ENCODE data around the gene TTYH3. TPM values are rescaled to one million over a fixed set of nuclear protein-coding genes. Genes with fewer than 3 reads are reported as not detected.

Gene TTYH3
- total and polyA plus RNA-seq, 2 of the 13 experiments (the other 11 are each of a cell fraction or from before 2014, with no cell fraction given), result 26.3 to 50.0 TPM

DNA sequence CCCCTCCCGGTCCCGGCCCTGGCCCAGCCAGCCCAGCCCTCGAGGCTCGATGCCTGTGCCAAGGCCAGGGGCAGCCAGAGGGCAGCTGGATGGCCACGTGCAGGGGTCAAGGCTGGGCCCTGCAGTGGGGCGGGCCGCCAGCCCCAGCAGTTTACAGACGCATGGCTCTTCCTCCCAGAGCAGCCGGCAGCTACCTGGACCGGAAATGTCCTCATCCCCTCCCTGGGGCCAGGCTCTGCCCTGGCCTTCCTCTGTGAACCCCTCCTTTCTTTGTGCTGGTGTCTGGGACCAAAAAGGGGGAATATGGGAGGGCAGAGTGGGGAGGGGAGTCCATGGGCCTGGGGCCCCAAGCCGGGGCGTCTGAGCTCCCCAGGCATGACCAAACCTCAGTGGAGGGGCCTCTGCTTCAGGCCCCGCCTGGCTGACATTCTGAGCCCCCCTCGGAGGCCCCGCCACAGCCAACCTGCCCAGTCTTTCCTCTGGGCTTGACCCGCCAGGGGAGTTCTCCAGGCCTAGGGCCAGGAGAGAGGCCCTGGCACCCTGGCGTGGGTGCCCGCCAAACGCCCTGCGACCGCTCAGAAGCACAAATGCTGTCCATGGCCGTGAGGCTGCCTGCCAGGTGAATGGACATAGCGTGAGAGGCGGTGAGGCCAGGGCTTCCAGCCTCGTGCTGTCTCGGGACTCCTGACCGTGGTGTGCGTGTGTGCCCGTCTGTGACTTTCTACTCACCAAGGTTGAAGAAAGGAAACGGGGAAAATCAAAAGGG is 31.5 kb downstream of the TTYH3 start (continued):
- TF ChIP-seq, protein P1, sequence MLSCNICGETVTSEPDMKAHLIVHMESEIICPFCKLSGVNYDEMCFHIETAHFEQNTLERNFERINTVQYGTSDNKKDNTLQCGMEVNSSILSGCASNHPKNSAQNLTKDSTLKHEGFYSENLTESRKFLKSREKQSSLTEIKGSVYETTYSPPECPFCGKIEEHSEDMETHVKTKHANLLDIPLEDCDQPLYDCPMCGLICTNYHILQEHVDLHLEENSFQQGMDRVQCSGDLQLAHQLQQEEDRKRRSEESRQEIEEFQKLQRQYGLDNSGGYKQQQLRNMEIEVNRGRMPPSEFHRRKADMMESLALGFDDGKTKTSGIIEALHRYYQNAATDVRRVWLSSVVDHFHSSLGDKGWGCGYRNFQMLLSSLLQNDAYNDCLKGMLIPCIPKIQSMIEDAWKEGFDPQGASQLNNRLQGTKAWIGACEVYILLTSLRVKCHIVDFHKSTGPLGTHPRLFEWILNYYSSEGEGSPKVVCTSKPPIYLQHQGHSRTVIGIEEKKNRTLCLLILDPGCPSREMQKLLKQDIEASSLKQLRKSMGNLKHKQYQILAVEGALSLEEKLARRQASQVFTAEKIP (CRISPR knock-in tag; IDR thresholded peaks at IDR 0.05; ENCODE audit: borderline replicate concordance), result no peak
- TF ChIP-seq KAT8 (CRISPR knock-in tag; IDR thresholded peaks at IDR 0.05) (peak; percentile 85), ZNF230 (CRISPR knock-in tag; IDR thresholded peaks at IDR 0.05) (peak; percentile 91; the same call in 1 of the 2 replicates), MAFF (IDR thresholded peaks at IDR 0.05; ENCODE audit: low read depth, low read length) (no peak), ZNF790 (CRISPR knock-in tag; IDR thresholded peaks at IDR 0.05; ENCODE audit: borderline replicate concordance) (peak; percentile 82; the same call in 1 of the 2 replicates), GTF3A (CRISPR knock-in tag; conservative IDR thresholded peaks at IDR 0.05) (no peak), ARHGAP35 (CRISPR knock-in tag; IDR thresholded peaks at IDR 0.05; ENCODE audit: borderline replicate concordance) (peak; percentile 87; the same call in 1 of the 2 replicates), ELF1 (CRISPR knock-in tag; IDR thresholded peaks at IDR 0.05) (peak; percentile 74), NFE2 (CRISPR knock-in tag; IDR thresholded peaks at IDR 0.05) (no peak), RAD21 (CRISPR knock-in tag; IDR thresholded peaks at IDR 0.05) (no peak), KDM2A (CRISPR knock-in tag; IDR thresholded peaks at IDR 0.05; ENCODE audit: borderline replicate concordance, low read depth) (peak; percentile 96), HNRNPH1 (optimal IDR thresholded peaks at IDR 0.05; ENCODE audit: low read depth, low read length) (no peak), ZNF709 (CRISPR knock-in tag; IDR thresholded peaks at IDR 0.05) (peak; percentile 92; the same call in 1 of the 2 replicates), ATF7-NPFF (CRISPR knock-in tag; IDR thresholded peaks at IDR 0.05; ENCODE audit: low read depth) (peak; percentile 88), MIXL1 (CRISPR knock-in tag; IDR thresholded peaks at IDR 0.05) (peak; percentile 79; the same call in 1 of the 2 replicates), ASH2L (IDR thresholded peaks at IDR 0.05; ENCODE audit: insufficient read length, low read depth, low read length) (no peak), KLF16 (CRISPR knock-in tag; IDR thresholded peaks at IDR 0.05) (peak in 1 of 2 experiments; percentile 86; a peak in 1 of 4 replicates), MEIS1 (CRISPR knock-in tag; IDR thresholded peaks at IDR 0.05; ENCODE audit: borderline replicate concordance) (peak; percentile 90; the same call in 1 of the 2 replicates), POLR2G (IDR thresholded peaks at IDR 0.05; ENCODE audit: low read depth, low read length) (peak; percentile 52; the same call in 1 of the 2 replicates), HNRNPL (IDR thresholded peaks at IDR 0.05; ENCODE audit: low read depth, low read length) (peak; percentile 93), KMT2A (CRISPR knock-in tag; IDR thresholded peaks at IDR 0.05) (peak; percentile 64; the same call in 1 of the 2 replicates), HMG20B (CRISPR knock-in tag; conservative IDR thresholded peaks at IDR 0.05) (peak; percentile 83; the same call in 1 of the 2 replicates), RFX5 (IDR thresholded peaks at IDR 0.05; ENCODE audit: low read depth, low read length) (no peak)
- TF ChIP-seq, protein P2, sequence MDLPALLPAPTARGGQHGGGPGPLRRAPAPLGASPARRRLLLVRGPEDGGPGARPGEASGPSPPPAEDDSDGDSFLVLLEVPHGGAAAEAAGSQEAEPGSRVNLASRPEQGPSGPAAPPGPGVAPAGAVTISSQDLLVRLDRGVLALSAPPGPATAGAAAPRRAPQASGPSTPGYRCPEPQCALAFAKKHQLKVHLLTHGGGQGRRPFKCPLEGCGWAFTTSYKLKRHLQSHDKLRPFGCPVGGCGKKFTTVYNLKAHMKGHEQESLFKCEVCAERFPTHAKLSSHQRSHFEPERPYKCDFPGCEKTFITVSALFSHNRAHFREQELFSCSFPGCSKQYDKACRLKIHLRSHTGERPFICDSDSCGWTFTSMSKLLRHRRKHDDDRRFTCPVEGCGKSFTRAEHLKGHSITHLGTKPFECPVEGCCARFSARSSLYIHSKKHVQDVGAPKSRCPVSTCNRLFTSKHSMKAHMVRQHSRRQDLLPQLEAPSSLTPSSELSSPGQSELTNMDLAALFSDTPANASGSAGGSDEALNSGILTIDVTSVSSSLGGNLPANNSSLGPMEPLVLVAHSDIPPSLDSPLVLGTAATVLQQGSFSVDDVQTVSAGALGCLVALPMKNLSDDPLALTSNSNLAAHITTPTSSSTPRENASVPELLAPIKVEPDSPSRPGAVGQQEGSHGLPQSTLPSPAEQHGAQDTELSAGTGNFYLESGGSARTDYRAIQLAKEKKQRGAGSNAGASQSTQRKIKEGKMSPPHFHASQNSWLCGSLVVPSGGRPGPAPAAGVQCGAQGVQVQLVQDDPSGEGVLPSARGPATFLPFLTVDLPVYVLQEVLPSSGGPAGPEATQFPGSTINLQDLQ (CRISPR knock-in tag; IDR thresholded peaks at IDR 0.05), result peak; percentile 55; the same call in 1 of the 2 replicates
- TF ChIP-seq, protein P3, sequence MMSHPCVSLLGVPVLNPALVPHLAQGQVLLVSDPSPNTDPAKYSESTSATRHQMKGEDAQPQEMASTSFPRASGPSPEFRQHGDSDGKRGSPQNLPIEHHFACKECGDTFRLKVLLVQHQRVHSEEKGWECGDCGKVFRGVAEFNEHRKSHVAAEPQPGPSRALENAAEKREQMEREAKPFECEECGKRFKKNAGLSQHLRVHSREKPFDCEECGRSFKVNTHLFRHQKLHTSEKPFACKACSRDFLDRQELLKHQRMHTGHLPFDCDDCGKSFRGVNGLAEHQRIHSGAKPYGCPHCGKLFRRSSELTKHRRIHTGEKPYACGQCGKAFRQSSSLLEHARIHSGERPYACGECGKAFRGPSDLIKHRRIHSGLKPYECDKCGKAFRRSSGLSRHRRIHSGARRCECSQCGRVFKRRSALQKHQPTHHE (CRISPR knock-in tag; IDR thresholded peaks at IDR 0.05; ENCODE audit: borderline replicate concordance), result 0 out of 2 replicates have a peak, but pooled peaks have one; percentile 11

Data from HepG2 (cell line).